ENCODE measurements around the gene NUP62CL.
"Not testable (repeated sequence)": the region's sequence is repeated elsewhere in the genome, so short reads cannot be mapped to it uniquely, and the experiment has no call there.

DNA sequence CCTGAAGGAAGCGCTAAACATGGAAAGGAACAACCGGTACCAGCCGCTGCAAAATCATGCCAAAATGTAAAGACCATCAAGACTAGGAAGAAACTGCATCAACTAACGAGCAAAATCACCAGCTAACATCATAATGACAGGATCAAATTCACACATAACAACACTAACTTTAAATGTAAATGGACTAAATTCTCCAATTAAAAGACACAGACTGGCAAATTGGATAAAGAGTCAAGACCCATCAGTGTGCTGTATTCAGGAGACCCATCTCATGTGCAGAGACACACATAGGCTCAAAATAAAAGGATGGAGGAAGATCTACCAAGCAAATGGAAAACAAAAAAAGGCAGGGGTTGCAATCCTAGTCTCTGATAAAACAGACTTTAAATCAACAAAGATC, 48.6 kb downstream of the NUP62CL start:
- not testable (repeated sequence) for TF ChIP-seq ZNF335 (tag by site-specific recombination; conservative IDR thresholded peaks at IDR 0.05); CTCF (tag by site-specific recombination; IDR thresholded peaks at IDR 0.05); ZNF26 (tag by site-specific recombination; IDR thresholded peaks at IDR 0.05); ZNF423 (tag by site-specific recombination; IDR thresholded peaks at IDR 0.05); MEIS1 (CRISPR knock-in tag; IDR thresholded peaks at IDR 0.05; ENCODE audit: borderline replicate concordance); ZNF16 (tag by site-specific recombination; IDR thresholded peaks at IDR 0.05; ENCODE audit: low read depth); ZNF239 (tag by site-specific recombination; IDR thresholded peaks at IDR 0.05); ZFP41 (tag by site-specific recombination; IDR thresholded peaks at IDR 0.05; ENCODE audit: borderline replicate concordance); SP2 (tag by site-specific recombination; IDR thresholded peaks at IDR 0.05); ZFP3 (tag by site-specific recombination; IDR thresholded peaks at IDR 0.05; ENCODE audit: low read depth)

Data from HEK293 (cell line).